GM19043 (cell line): Measurements from ENCODE around the gene NAA20.
"Not testable (repeated sequence)": the region's sequence is repeated elsewhere in the genome, so short reads cannot be mapped to it uniquely, and the experiment has no call there.

Source experiments
- ATAC-seq: cut with Tn5 transposase; IDR thresholded peaks from one replicate; pipeline ENCODE4 v1.9.1; 2021; ENCODE audit warnings: low read depth; ENCODE audit not compliant: unreplicated experiment

Gene NAA20

GRCh38 chr20:19990850-19991249 is 26.3 kb upstream of the NAA20 start:
- ATAC-seq = no peak

GRCh38 chr20:19991308-19991707 is 25.9 kb upstream of the NAA20 start:
- no peak for ATAC-seq

- no peak for ATAC-seq
These were observed 25.3 kb upstream of the NAA20 start for GRCh38 chr20:19991854-19992253.

- no peak for ATAC-seq
These were observed 23.9 kb upstream of the NAA20 start for GRCh38 chr20:19992996-19993908.

- ATAC-seq = no peak
These were observed 23.0 kb upstream of the NAA20 start for GRCh38 chr20:19993958-19994669.

GRCh38 chr20:19995220-19995863 is 21.8 kb upstream of the NAA20 start:
- ATAC-seq = no peak

GRCh38 chr20:19996222-19996621 is 20.9 kb upstream of the NAA20 start:
- no peak for ATAC-seq

GRCh38 chr20:19996917-19997316 is 20.2 kb upstream of the NAA20 start:
- no peak for ATAC-seq

GRCh38 chr20:19998990-19999705 is 18.0 kb upstream of the NAA20 start:
- ATAC-seq = no peak

- no peak for ATAC-seq
These were observed 16.8 kb upstream of the NAA20 start for GRCh38 chr20:20000211-20000968.

GRCh38 chr20:20002101-20002998 is 14.8 kb upstream of the NAA20 start:
- no peak for ATAC-seq

GRCh38 chr20:20003031-20003954 is 13.9 kb upstream of the NAA20 start:
- no peak for ATAC-seq

GRCh38 chr20:20003955-20004322 is 13.2 kb upstream of the NAA20 start:
- not testable (repeated sequence) for ATAC-seq

- no peak for ATAC-seq
These were observed 11.8 kb upstream of the NAA20 start for GRCh38 chr20:20005342-20005741.

- no peak for ATAC-seq
These were observed 7.3 kb upstream of the NAA20 start for GRCh38 chr20:20009784-20010253.

GRCh38 chr20:20010639-20011500 is 6.3 kb upstream of the NAA20 start:
- no peak for ATAC-seq

- no peak for ATAC-seq
These were observed 4.6 kb upstream of the NAA20 start for GRCh38 chr20:20012541-20012940.
